Kidney (tissue), 14 donors: Measurements from ENCODE around the gene DTNBP1. TPM values are rescaled to one million over a fixed set of nuclear protein-coding genes. Genes with fewer than 3 reads are reported as not detected.
A peak's percentile ranks its signal among the peaks of the same experiment; 100 is the strongest.

Experiments
- DNase-seq, 5 donors: peaks; one replicate each; pipeline ENCODE4 v3.0.0-alpha.2; 2013 to 2020
- FAIRE-seq: peaks from 2 replicates; lab custom pipeline; 2012; peaks lifted over from hg19 to GRCh38; lab: Jason Lieb, UNC
- H3K27ac ChIP-seq, 2 donors: one replicate each; pipeline ENCODE4 v1.7.0; 2013; ENCODE audit warnings: low read depth in 2 of 2, low read length in 2 of 2, inconsistent platforms in 1 of 2
- H3K27me3 ChIP-seq: one replicate; pipeline ENCODE4 v1.7.1; 2013; ENCODE audit warnings: low read length, inconsistent platforms; ENCODE audit not compliant: control insufficient read depth, insufficient read depth
- H3K36me3 ChIP-seq, 3 donors: one replicate each; pipeline versions ENCODE4 v1.7.0 to v1.7.1; 2013; ENCODE audit warnings: low read length in 3 of 3, control low read depth in 1 of 3, inconsistent platforms in 1 of 3; ENCODE audit not compliant: insufficient read depth in 3 of 3, control insufficient read depth in 2 of 3
- H3K4me1 ChIP-seq, 3 donors: one replicate each; pipeline versions ENCODE4 v1.7.0 to v1.7.1; 2013; ENCODE audit warnings: low read length in 3 of 3, inconsistent platforms in 1 of 3, low read depth in 1 of 3; ENCODE audit not compliant: control insufficient read depth in 2 of 3, insufficient read depth in 2 of 3
- H3K4me3 ChIP-seq, 3 donors: one replicate each; pipeline versions ENCODE4 v1.7.0 to v1.8.1; 2013; ENCODE audit warnings: low read length in 3 of 3, control low read depth in 1 of 3, inconsistent platforms in 1 of 3
- H3K9ac ChIP-seq, 3 donors: one replicate each; pipeline versions ENCODE4 v1.7.0 to v1.7.1; 2013; ENCODE audit warnings: low read length in 3 of 3, control low read depth in 1 of 3, inconsistent platforms in 1 of 3
- H3K9me3 ChIP-seq, 3 donors: one replicate each; pipeline versions ENCODE4 v1.7.0 to v1.7.1; 2013; ENCODE audit warnings: low read length in 3 of 3, control low read depth in 1 of 3, inconsistent platforms in 1 of 3; ENCODE audit not compliant: control insufficient read depth in 2 of 3, insufficient read depth in 1 of 3
- CTCF ChIP-seq: IDR thresholded peaks from 3 replicates; pipeline ENCODE4 v1.5.1; 2012; ENCODE audit warnings: mild to moderate bottlenecking, moderate library complexity, borderline replicate concordance; ENCODE audit not compliant: insufficient read depth; ENCODE audit errors: extremely low read depth
- intact Hi-C: fragments of 100-400 bp; cut with DNase I; formaldehyde crosslinking; loops from one replicate; pipeline ENCODE4 v1.11.1; 2022
- polyA plus RNA-seq: library from polyadenylated mRNA; stranded (reverse); fragments of 350-450 nt; fragmentation: Illumina TruSeq; extraction: RNeasy Lipid Tissue Mini Kit (QIAGEN cat#74804); gene quantifications from one replicate; pipeline ENCODE4 v1.2.3, GENCODE V29; 2014; ENCODE audit warnings: low read depth, low replicate concordance; ENCODE audit not compliant: insufficient read depth
- total RNA-seq: library from RNA; stranded (reverse); fragmentation: NEBNext Ultra II Directional; extraction: Animal tissue kit (Norgen Biotek cat#: 25700); gene quantifications from one replicate; pipeline ENCODE4 v1.2.1, GENCODE V29; 2021
- donor health status: control.
- donor health status: control.
- donor health status: control.
- donor health status: control.
- donor health status: control.
- donor health status: DM: yes; HTN: yes; CAD: no.
- donor health status: Normal renal cell carcinoma (clear cell type).

DTNBP1 gene
- total and polyA plus RNA-seq, 2 donors from 2014 or later: 25.2 to 36.2 TPM

GRCh38 chr6:15690510-15690909 is 27.7 kb upstream of the DTNBP1 start:
- no peak overlapping the region for H3K9ac ChIP-seq

GRCh38 chr6:15689586-15690482 is 27.0 kb upstream of the DTNBP1 start:
- Histone ChIP-seq H3K27ac (no peak overlapping the region), H3K9ac (no peak overlapping the region)
- no peak for TF ChIP-seq CTCF

More at GRCh38 chr6:15690510-15690909, 27.7 kb upstream of the DTNBP1 start:
- H3K9me3 ChIP-seq: no peaks in the 10 kb centered on the region
- peak overlapping the region in 1 of 2 donors; percentile 29 for H3K27ac ChIP-seq
- no peak for TF ChIP-seq CTCF
- DNase-seq (peak in 1 of 5 donors; percentile 8), FAIRE-seq (no peak)
- H3K36me3 ChIP-seq: no peaks in the 10 kb centered on the region
- H3K4me3 ChIP-seq: no peak overlapping the region
- H3K27me3 ChIP-seq: no peaks in the 10 kb centered on the region
- intact Hi-C loops: loop anchor here (10.0 kb wide), 1 partner anchor 484 kb away; no protein-coding TSS in a partner anchor
- peaks cover 0 to 14% (median 0%) of the 10 kb centered on the region in 3 donors for H3K4me1 ChIP-seq

GRCh38 chr6:15685619-15686018 is 22.8 kb upstream of the DTNBP1 start:
- Histone ChIP-seq H3K9me3 (no peaks in the 10 kb centered on the region), H3K27ac (peak overlapping the region; percentile 17 to 49), H3K36me3 (no peaks in the 10 kb centered on the region), H3K4me3 (no peak overlapping the region), H3K9ac (no peak overlapping the region), H3K27me3 (no peaks in the 10 kb centered on the region), H3K4me1 (peaks cover 0 to 8% (median 0%) of the 10 kb centered on the region in 3 donors)
- no peak for FAIRE-seq
- no peak for TF ChIP-seq CTCF
- intact Hi-C loops: no loop called here
- DNase-seq: no peak

More at GRCh38 chr6:15689586-15690482, 27.0 kb upstream of the DTNBP1 start:
- Histone ChIP-seq H3K4me1 (peaks cover 0 to 14% (median 0%) of the 10 kb centered on the region in 3 donors), H3K4me3 (no peak overlapping the region), H3K27me3 (no peaks in the 10 kb centered on the region), H3K9me3 (no peaks in the 10 kb centered on the region), H3K36me3 (no peaks in the 10 kb centered on the region)
- intact Hi-C loops: loop anchor here (10.0 kb wide), 1 partner anchor 485 kb away; no protein-coding TSS in a partner anchor
- DNase-seq: no peak
- FAIRE-seq: no peak
